HEK293T (cell line): ENCODE results near the gene RASA3.

Experiments used
- ARNT ChIP-seq: fragments of 450-650 bp; IDR thresholded peaks from 2 replicates; pipeline ENCODE4 v1.6.1; 2017; ENCODE audit warnings: mild to moderate bottlenecking
- BHLHE40 ChIP-seq: fragments of 450-650 bp; IDR thresholded peaks from 2 replicates; pipeline ENCODE4 v1.6.1; 2016; ENCODE audit warnings: mild to moderate bottlenecking, moderate library complexity, borderline replicate concordance
- CTBP1 ChIP-seq: fragments of 450-650 bp; IDR thresholded peaks from 2 replicates; pipeline ENCODE4 v1.6.1; 2016; ENCODE audit warnings: borderline replicate concordance
- ELF4 ChIP-seq: fragments of 450-650 bp; IDR thresholded peaks from 2 replicates; pipeline ENCODE4 v1.6.1; 2017; ENCODE audit warnings: antibody characterized with exemption
- FOXA1 ChIP-seq: fragments of 450-650 bp; IDR thresholded peaks from 2 replicates; pipeline ENCODE4 v1.6.1; 2016; ENCODE audit warnings: mild to moderate bottlenecking
- FOXK2 ChIP-seq: fragments of 450-650 bp; IDR thresholded peaks from 2 replicates; pipeline ENCODE4 v1.6.1; 2016; ENCODE audit warnings: mild to moderate bottlenecking
- FOXM1 ChIP-seq: fragments of 450-650 bp; IDR thresholded peaks from 2 replicates; pipeline ENCODE4 v1.6.1; 2017; ENCODE audit warnings: mild to moderate bottlenecking, borderline replicate concordance
- HDGF ChIP-seq: fragments of 450-650 bp; IDR thresholded peaks from 2 replicates; pipeline ENCODE4 v1.6.1; 2017; ENCODE audit warnings: antibody characterized with exemption, borderline replicate concordance
- LEF1 ChIP-seq: fragments of 450-650 bp; IDR thresholded peaks from 2 replicates; pipeline ENCODE4 v1.6.1; 2017; ENCODE audit warnings: mild to moderate bottlenecking, borderline replicate concordance
- NFRKB ChIP-seq: fragments of 450-650 bp; IDR thresholded peaks from 2 replicates; pipeline ENCODE4 v1.6.1; 2016; ENCODE audit warnings: mild to moderate bottlenecking, moderate library complexity
- PKNOX1 ChIP-seq: fragments of 450-650 bp; IDR thresholded peaks from 2 replicates; pipeline ENCODE4 v1.6.1; 2016
- SP1 ChIP-seq: fragments of 450-650 bp; IDR thresholded peaks from 2 replicates; pipeline ENCODE4 v1.6.1; 2017
- SUZ12 ChIP-seq: fragments of 450-650 bp; IDR thresholded peaks from 2 replicates; pipeline ENCODE4 v1.6.1; 2016; ENCODE audit warnings: mild to moderate bottlenecking
- TARDBP ChIP-seq: fragments of 450-650 bp; IDR thresholded peaks from 2 replicates; pipeline ENCODE4 v1.6.1; 2016

GRCh38 chr13:113962975-113963374, 169.4 kb downstream of the RASA3 start:
- no peak for TF ChIP-seq SUZ12
- TF ChIP-seq BHLHE40: no peak
- TF ChIP-seq NFRKB: no peak
- TF ChIP-seq ELF4: no peak
- TF ChIP-seq FOXM1: no peak
- no peak for TF ChIP-seq FOXK2
- no peak for TF ChIP-seq LEF1
- no peak for TF ChIP-seq SP1
- no peak for TF ChIP-seq CTBP1
- no peak for TF ChIP-seq PKNOX1
- TF ChIP-seq HDGF: no peak
- no peak for TF ChIP-seq TARDBP
- no peak for TF ChIP-seq FOXA1
- no peak for TF ChIP-seq ARNT
